ENCODE results near the gene FHOD3.

FHOD3 gene

DNA sequence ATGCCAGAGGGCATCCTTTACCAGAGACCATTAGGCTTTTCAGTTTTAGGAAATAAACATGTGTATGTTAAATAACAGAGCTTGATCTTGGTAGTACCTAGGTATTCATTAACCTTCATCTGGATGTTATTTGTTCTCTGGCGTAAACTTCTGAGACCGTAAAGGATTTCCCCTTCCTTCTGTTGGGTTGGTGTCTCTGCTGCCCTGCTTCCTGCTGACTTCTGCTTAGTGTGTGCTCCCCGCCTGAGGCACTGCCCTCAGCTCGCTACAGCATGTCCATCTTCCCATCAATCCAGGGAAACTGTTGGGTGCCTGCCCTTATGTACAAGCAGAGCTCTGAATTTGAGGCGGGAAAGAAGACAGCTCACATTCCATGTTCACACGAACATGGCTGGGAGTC is 353.4 kb downstream of the FHOD3 start:
- TF ChIP-seq, protein P1, sequence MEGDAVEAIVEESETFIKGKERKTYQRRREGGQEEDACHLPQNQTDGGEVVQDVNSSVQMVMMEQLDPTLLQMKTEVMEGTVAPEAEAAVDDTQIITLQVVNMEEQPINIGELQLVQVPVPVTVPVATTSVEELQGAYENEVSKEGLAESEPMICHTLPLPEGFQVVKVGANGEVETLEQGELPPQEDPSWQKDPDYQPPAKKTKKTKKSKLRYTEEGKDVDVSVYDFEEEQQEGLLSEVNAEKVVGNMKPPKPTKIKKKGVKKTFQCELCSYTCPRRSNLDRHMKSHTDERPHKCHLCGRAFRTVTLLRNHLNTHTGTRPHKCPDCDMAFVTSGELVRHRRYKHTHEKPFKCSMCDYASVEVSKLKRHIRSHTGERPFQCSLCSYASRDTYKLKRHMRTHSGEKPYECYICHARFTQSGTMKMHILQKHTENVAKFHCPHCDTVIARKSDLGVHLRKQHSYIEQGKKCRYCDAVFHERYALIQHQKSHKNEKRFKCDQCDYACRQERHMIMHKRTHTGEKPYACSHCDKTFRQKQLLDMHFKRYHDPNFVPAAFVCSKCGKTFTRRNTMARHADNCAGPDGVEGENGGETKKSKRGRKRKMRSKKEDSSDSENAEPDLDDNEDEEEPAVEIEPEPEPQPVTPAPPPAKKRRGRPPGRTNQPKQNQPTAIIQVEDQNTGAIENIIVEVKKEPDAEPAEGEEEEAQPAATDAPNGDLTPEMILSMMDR (IDR thresholded peaks at IDR 0.05; ENCODE audit: insufficient read depth, low read depth, low read length, missing control alignments): no peak
- DNase-seq (ENCODE audit: low read depth): no peak

DNA sequence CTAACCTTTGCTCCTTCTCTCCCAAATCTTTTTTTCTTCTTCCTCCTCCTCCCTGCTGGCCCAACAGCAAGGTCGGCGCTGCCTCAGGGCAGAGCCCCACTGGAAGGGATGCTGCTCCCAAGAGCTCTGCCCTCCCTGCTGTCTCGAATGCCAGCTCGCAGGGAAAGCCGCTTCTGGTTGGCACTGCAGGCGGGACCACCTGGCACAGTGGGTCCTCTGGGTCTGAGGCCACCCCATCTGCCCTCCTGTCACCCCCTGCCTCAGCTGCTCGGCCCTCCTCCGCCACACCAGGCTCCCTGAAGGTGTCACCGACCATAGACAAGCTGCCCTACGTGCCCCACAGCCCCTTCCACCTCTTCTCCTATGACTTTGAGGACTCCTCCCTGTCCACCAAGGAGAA is 355.0 kb downstream of the FHOD3 start:
- no peak overlapping the region for H3K4me3 ChIP-seq (ENCODE audit: low read depth, low read length)
- no peak for DNase-seq (ENCODE audit: low read depth)
- TF ChIP-seq, protein P1 (IDR thresholded peaks at IDR 0.05; ENCODE audit: insufficient read depth, low read depth, low read length, missing control alignments): no peak

More for the DNA sequence above, 353.4 kb downstream of the FHOD3 start:
- H3K4me3 ChIP-seq (ENCODE audit: low read depth, low read length): no peak overlapping the region

DNA sequence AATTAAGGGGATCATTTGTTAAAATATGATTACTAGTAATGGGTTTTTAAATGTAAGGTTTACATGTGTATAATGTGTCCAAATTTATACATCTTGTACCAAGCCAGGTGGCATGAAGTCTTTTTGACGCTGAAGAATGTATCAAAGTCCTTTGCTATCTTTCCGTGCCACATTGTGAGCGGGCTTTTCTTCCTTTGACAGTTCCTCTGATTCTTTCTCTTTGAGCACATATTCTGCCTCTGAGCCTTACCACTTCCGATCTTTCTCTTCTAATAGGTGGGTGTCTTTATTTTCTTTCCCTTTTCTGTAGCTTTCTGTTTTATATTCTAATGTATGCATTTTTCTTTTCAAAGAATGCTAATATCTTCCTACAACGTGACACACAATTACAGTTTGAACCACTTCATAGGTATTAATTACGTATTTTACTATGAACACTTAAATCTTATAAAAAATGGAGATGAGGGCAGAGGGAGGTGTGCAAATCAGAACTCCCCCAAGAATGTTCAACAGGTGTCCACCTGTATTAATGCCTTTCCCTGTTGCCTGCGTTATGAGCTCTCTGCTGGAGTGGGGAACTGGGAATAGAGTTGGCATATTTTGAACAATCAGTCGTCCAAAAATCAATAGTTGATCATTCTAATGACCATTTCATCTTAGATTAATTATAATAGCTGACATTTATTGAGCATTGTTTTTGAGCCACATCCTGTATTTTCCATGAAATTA is 355.8 kb downstream of the FHOD3 start:
- TF ChIP-seq, protein P1 (IDR thresholded peaks at IDR 0.05; ENCODE audit: insufficient read depth, low read depth, low read length, missing control alignments): no peak
- no peak overlapping the region for H3K4me3 ChIP-seq (ENCODE audit: low read depth, low read length)
- DNase-seq (ENCODE audit: low read depth): no peak

DNA sequence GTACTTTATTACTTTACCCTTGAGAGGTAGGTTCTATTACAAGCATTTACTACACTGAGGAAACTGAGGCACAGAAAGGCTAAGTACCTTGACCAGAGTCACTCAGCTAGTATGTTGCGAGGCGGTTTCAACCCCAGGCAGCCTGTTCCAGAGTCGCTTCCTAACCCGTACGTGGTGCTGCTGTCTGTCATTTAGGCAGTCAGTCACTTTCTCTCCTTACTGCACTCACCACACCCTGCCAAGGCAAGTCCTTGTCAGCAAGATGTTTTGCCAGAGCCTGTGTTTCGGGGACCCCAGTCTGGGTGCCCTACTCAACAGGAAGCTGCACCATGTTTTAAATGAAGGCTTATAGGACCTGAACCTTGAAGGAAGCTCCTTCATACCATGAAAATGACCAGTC is 356.4 kb downstream of the FHOD3 start:
- no peak overlapping the region for H3K4me3 ChIP-seq (ENCODE audit: low read depth, low read length)
- TF ChIP-seq, protein P1 (IDR thresholded peaks at IDR 0.05; ENCODE audit: insufficient read depth, low read depth, low read length, missing control alignments): no peak

DNA sequence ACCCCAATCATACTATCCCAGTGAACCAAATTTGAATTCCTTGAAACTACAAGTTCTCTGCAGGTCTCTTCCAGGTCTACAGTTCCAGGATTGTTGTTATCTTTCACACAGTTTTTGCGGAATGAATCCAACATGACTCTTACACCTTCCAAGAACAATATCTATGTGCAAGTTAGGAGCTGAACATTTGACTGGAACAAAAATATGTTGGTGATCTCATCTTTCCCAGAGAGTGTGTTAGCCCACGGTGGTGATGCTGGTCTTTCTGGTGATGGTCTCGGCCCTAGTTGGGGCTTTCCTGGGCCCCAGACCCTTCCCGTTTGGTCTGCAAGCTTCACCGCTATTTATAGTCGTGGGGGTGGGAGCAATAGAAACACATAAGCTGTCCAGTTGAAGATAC is 357.6 kb downstream of the FHOD3 start:
- DNase-seq (ENCODE audit: low read depth): no peak
- no peak overlapping the region for H3K4me3 ChIP-seq (ENCODE audit: low read depth, low read length)
- TF ChIP-seq, protein P1 (IDR thresholded peaks at IDR 0.05; ENCODE audit: insufficient read depth, low read depth, low read length, missing control alignments): no peak

More for the DNA sequence above, 356.4 kb downstream of the FHOD3 start:
- no peak for DNase-seq (ENCODE audit: low read depth)

DNA sequence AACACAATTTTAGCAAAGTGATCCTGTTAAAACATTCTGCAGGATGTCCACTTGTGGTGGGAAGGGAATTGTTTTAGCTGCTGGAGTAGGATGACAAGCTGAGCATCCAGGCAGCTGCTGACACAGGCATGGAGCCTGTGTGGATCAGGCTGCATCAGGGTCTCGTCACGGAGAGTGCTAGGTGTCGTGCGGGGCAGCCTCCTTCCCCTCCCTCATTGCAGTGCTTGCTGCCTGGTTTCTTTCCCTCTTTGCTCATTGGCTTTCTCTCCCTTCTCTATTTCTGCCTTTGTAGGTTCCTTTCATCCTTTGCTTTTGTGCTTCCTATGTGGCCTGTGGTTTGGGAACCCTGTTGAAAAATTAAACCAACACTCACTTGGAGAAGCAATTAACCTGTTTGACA is 358.4 kb downstream of the FHOD3 start:
- DNase-seq (ENCODE audit: low read depth): no peak
- no peak overlapping the region for H3K4me3 ChIP-seq (ENCODE audit: low read depth, low read length)
- TF ChIP-seq, protein P1 (IDR thresholded peaks at IDR 0.05; ENCODE audit: insufficient read depth, low read depth, low read length, missing control alignments): no peak

DNA sequence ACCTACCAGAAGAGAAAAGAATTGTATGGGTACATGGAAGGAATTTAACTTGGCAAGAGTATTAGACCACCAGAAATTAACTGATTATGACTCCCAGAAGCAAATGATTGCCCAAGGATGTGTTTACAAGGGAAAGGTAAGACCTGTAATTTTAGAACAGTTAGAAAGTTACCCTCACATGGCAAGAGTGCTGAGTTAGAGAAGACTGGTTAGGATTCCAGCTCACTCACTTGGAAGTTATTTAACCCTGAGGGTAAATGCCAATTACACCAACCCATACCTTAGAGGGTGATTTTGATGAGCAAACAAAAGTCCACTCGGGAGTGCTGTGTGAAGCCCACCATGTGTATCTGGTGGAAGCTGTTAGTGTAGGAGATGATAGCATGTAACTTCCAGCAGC is 361.1 kb downstream of the FHOD3 start:
- DNase-seq (ENCODE audit: low read depth): no peak
- TF ChIP-seq, protein P1 (IDR thresholded peaks at IDR 0.05; ENCODE audit: insufficient read depth, low read depth, low read length, missing control alignments): no peak
- H3K4me3 ChIP-seq (ENCODE audit: low read depth, low read length): no peak overlapping the region
